K562 (cell line): ENCODE measurements around the gene RNF145. TPM values are rescaled to one million over a fixed set of nuclear protein-coding genes. Genes with fewer than 3 reads are reported as not detected.

Source experiments
- ATAC-seq: fragments of 200-7000 bp; cut with Tn5 transposase; 3 replicates; pipeline ENCODE4 v1.9.1; 2020; ENCODE audit warnings: moderate library complexity
- BruUV-seq: library from RNA; stranded (reverse); fragments of 400-500 nt; replicated peaks from 2 replicates; lab custom pipeline; 2021; lab: Mats Ljungman, UMichigan
- CTCF ChIA-PET: fragments of 300-600 bp; formaldehyde crosslinking; extraction: SDS; loops from one replicate; lab custom pipeline; 2021; ENCODE audit warnings: low intra/inter-chr PET ratio; lab: Yijun Ruan, JAX
- POLR2A ChIA-PET: fragments of 300-600, 350-650 bp; sonication (Branson Sonifier 250); formaldehyde crosslinking; extraction: SDS; loops from one replicate; lab custom pipeline; 2021; ENCODE audit warnings: antibody characterized with exemption, inconsistent platforms; lab: Yijun Ruan, JAX
- DNase-seq, 4 experiments: peaks; one replicate each; pipeline versions ENCODE4 v3.0.0 to v3.0.0-alpha.2; 2011 to 2018; ENCODE audit warnings: low spot score in 3 of 4, mixed read lengths in 3 of 4; ENCODE audit errors: extremely low read depth in 1 of 4
- FAIRE-seq: peaks from 2 replicates; lab custom pipeline; 2011; peaks lifted over from hg19 to GRCh38; lab: Jason Lieb, UNC
- H2AFZ ChIP-seq: 2 replicates; pipeline ENCODE4 v1.6.0; 2011; ENCODE audit warnings: low read depth, low read length, control low read depth, inconsistent platforms
- H3K27ac ChIP-seq: fragments of 200-600 bp; 3 replicates; pipeline ENCODE4 v1.8.0; 2011; ENCODE audit warnings: low read depth, mild to moderate bottlenecking, control low read depth, inconsistent platforms, low read length, moderate library complexity, mixed read lengths; ENCODE audit errors: extremely low read depth
- H3K27me3 ChIP-seq, 2 experiments: fragments of 300-600 bp in 1 of 2; 2 replicates in 1 of 2; 3 replicates in 1 of 2; pipeline versions ENCODE4 v1.6.0 to v1.8.0; 2011; ENCODE audit warnings: inconsistent platforms in 2 of 2, low read length in 2 of 2, mild to moderate bottlenecking in 1 of 2, mixed read lengths in 1 of 2, moderate library complexity in 1 of 2; ENCODE audit not compliant: control insufficient read depth in 2 of 2, insufficient read depth in 2 of 2
- H3K36me3 ChIP-seq: fragments of 300-600 bp; 3 replicates; pipeline ENCODE4 v1.8.0; 2011; ENCODE audit warnings: mild to moderate bottlenecking, low read length, inconsistent platforms; ENCODE audit not compliant: control insufficient read depth, insufficient read depth
- H3K4me1 ChIP-seq, 2 experiments: fragments of 200-600 bp in 1 of 2; replicated peaks in 1 of 2; 2 replicates in 1 of 2; 3 replicates in 1 of 2; pipeline versions ENCODE4 v1.5.1 to v1.8.0; 2011; ENCODE audit warnings: inconsistent platforms in 2 of 2, low read length in 2 of 2, mild to moderate bottlenecking in 1 of 2, mixed read lengths in 1 of 2, moderate library complexity in 1 of 2; ENCODE audit not compliant: control insufficient read depth in 2 of 2, insufficient read depth in 2 of 2
- H3K4me2 ChIP-seq: 2 replicates; pipeline ENCODE4 v1.6.1; 2011; ENCODE audit warnings: low read length, control low read depth, inconsistent platforms, mixed read lengths; ENCODE audit not compliant: insufficient read depth
- H3K4me3 ChIP-seq: fragments of 200-600 bp; sonication (generic), shearing (Covaris generic); 2 replicates; pipeline ENCODE4 v1.5.1; 2016; ENCODE audit warnings: control low read depth, inconsistent platforms
- H3K79me2 ChIP-seq: fragments of 200-600 bp; 3 replicates; pipeline ENCODE4 v1.8.0; 2011; ENCODE audit warnings: low read length, inconsistent platforms; ENCODE audit not compliant: control insufficient read depth, insufficient read depth
- H3K9ac ChIP-seq, 2 experiments: 2 replicates each; pipeline versions ENCODE4 v1.6.0 to v1.6.1; 2011; ENCODE audit warnings: low read depth in 2 of 2, low read length in 2 of 2, control low read depth in 1 of 2, inconsistent platforms in 1 of 2, mild to moderate bottlenecking in 1 of 2, mixed read lengths in 1 of 2; ENCODE audit not compliant: insufficient read depth in 1 of 2
- H3K9me1 ChIP-seq: one replicate; pipeline ENCODE4 v1.6.0; 2011; ENCODE audit warnings: inconsistent platforms, mild to moderate bottlenecking, low read length, moderate library complexity; ENCODE audit not compliant: control insufficient read depth, insufficient read depth
- H3K9me3 ChIP-seq: replicated peaks from 2 replicates; pipeline ENCODE4 v1.5.1; 2011; ENCODE audit warnings: low read depth, low read length, inconsistent platforms; ENCODE audit not compliant: control insufficient read depth, insufficient read depth
- H4K20me1 ChIP-seq: replicated peaks from 2 replicates; pipeline ENCODE4 v1.6.1; 2011; ENCODE audit warnings: low read length, inconsistent platforms, mixed read lengths; ENCODE audit not compliant: control insufficient read depth, insufficient read depth
- CBFA2T2 ChIP-seq: fragments of 450-650 bp; conservative IDR thresholded peaks from 2 replicates; pipeline ENCODE4 v1.6.1; 2017; ENCODE audit warnings: mild to moderate bottlenecking
- RFX5 ChIP-seq: IDR thresholded peaks from 2 replicates; pipeline ENCODE4 v1.6.1; 2011; ENCODE audit warnings: low read depth, mild to moderate bottlenecking, improper control_type of control experiment, low read length
- TSC22D4 ChIP-seq: fragments of 450-650 bp; IDR thresholded peaks from 2 replicates; pipeline ENCODE4 v1.6.1; 2016; ENCODE audit warnings: missing genetic modification characterization, missing biosample characterization, control low read depth
- WGBS: fragments of 100-300 bp; shearing (Covaris generic); methylation state at CpG from one replicate; pipeline ENCODE4 v1.1.6; 2016; ENCODE audit warnings: low coverage, mixed read lengths; ENCODE audit not compliant: insufficient coverage; ENCODE audit errors: missing lambda C conversion rate; 5-methylcytosine and 5-hydroxymethylcytosine counted together
- in situ Hi-C: fragments of 300-500 bp; cut with MboI; formaldehyde crosslinking; loops from 4 replicates; pipeline ENCODE4 v1.15.0; 2018; ENCODE audit warnings: inconsistent platforms, mixed read lengths
- intact Hi-C: fragments of 100-400 bp; cut with micrococcal nuclease; formaldehyde crosslinking; loops from 2 replicates; pipeline ENCODE4 v1.14.2; 2022
- polyA plus RNA-seq, 8 experiments: library from polyadenylated mRNA; depleted of rRNA in 4 of 8; stranded (reverse) in 5 of 8; unstranded in 3 of 8; fragments of >200 nt; fragmentation: Nextera tagmentation in 2 of 8; fragmentation: Illumina TruSeq in 1 of 8; extraction: Ambion mirVana in 2 of 8; extraction: Trizol in 1 of 8; gene quantifications; 2 replicates each; pipeline versions ENCODE4 v1.2.1 to v1.2.3, GENCODE V29; 2011 to 2014; ENCODE audit warnings: inconsistent platforms in 1 of 8, missing spikeins in 1 of 8
- total RNA-seq, 7 experiments: library from RNA; depleted of rRNA in 6 of 7; stranded (reverse); fragments of >200 nt in 6 of 7; fragmentation: Illumina TruSeq in 2 of 7; extraction: Trizol in 2 of 7; gene quantifications; 2 replicates each; pipeline versions ENCODE4 v1.2.1 to v1.2.3, GENCODE V29; 2011 to 2021; ENCODE audit warnings: low replicate concordance in 1 of 7
- TF ChIP-seq, protein P1 (sequence below), 2 experiments: fragments of 450-650 bp in 1 of 2; sonication (generic) in 1 of 2; formaldehyde crosslinking in 1 of 2; IDR thresholded peaks; 2 replicates each; pipeline versions ENCODE4 v1.7.1 to v1.9.0; 2016 to 2022; ENCODE audit warnings: inconsistent platforms in 1 of 2, mild to moderate bottlenecking in 1 of 2, missing genetic modification reagents in 1 of 2

The RNF145 gene
- total and polyA plus RNA-seq, 9 of the 15 experiments (the other 6 are each of a cell fraction or from before 2014, with no cell fraction given), result 13.6 to 40.7 (median 25.4) TPM

DNA sequence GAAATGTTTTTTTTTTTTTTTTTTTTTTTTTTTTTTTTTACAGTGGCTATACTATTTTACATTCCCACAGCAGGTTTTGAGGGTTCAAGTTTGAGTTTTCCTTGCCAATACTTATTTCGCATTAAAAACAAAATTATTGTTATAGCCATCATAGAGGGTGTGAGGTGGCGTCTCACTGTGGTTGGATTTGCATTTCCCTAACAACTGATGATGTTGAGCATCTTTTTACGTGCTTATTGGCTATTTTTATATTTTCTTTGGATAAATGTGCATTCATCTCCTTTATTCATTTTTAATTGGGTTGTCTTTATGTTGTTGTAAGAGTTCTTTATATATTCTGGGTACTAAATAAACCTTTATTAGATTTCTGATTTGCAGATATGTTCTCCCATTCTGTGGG, 34.8 kb upstream of the RNF145 start:
- no peak for ATAC-seq
- POLR2A ChIA-PET, result interaction anchor here (1.2 kb wide), 1 partner anchor 8 kb away, joined by 3 read pairs; no protein-coding TSS in a partner anchor
- Histone ChIP-seq H2AFZ (no peak overlapping the region), H3K79me2 (no peaks in the 10 kb centered on the region), H3K4me2 (no peak overlapping the region), H3K36me3 (no peaks in the 10 kb centered on the region), H3K9ac (no peak overlapping the region), H3K9me1 (no peaks in the 10 kb centered on the region), H3K9me3 (no peaks in the 10 kb centered on the region)
- in situ Hi-C loops, result no loop called here
- WGBS, result 40% methylated on average over 3 of the region's 3 CpGs
- no TSS peak for BruUV-seq
- TF ChIP-seq CBFA2T2 (no peak), RFX5 (peak; percentile 89)
- TF ChIP-seq, all 486 proteins: peak for 1
- H3K4me3 ChIP-seq, result no peak overlapping the region
- FAIRE-seq, result no peak
- no peak for DNase-seq
- H3K27ac ChIP-seq, result no peak overlapping the region
- peaks cover 0 to 12% of the 10 kb centered on the region in 2 experiments; a peak in 3 of 5 replicates for H3K4me1 ChIP-seq
- no peaks in the 10 kb centered on the region for H4K20me1 ChIP-seq
- CTCF ChIA-PET, result no interaction called here
- intact Hi-C loops, result no loop called here
- H3K27me3 ChIP-seq, result no peaks in the 10 kb centered on the region

DNA sequence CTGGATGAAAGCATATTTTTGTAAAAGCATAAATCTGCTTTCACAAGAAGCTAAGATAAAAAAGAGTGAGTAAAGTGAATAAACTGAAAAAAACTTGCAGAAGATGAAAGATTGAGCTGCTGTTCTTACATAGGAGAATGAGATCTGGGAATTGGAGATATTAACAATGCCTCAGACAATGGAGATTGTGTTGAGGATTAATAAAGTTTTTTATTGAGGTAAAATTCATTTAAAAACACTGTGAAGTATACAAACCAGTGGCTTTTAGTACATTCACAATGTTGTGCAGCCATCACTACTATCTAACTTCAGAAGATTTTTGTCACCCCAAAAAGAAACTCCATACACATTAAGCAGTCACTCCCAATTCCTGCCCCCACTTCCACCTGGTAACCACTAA, 34.0 kb upstream of the RNF145 start:
- no peaks in the 10 kb centered on the region for H3K27me3 ChIP-seq
- TF ChIP-seq, protein P1, sequence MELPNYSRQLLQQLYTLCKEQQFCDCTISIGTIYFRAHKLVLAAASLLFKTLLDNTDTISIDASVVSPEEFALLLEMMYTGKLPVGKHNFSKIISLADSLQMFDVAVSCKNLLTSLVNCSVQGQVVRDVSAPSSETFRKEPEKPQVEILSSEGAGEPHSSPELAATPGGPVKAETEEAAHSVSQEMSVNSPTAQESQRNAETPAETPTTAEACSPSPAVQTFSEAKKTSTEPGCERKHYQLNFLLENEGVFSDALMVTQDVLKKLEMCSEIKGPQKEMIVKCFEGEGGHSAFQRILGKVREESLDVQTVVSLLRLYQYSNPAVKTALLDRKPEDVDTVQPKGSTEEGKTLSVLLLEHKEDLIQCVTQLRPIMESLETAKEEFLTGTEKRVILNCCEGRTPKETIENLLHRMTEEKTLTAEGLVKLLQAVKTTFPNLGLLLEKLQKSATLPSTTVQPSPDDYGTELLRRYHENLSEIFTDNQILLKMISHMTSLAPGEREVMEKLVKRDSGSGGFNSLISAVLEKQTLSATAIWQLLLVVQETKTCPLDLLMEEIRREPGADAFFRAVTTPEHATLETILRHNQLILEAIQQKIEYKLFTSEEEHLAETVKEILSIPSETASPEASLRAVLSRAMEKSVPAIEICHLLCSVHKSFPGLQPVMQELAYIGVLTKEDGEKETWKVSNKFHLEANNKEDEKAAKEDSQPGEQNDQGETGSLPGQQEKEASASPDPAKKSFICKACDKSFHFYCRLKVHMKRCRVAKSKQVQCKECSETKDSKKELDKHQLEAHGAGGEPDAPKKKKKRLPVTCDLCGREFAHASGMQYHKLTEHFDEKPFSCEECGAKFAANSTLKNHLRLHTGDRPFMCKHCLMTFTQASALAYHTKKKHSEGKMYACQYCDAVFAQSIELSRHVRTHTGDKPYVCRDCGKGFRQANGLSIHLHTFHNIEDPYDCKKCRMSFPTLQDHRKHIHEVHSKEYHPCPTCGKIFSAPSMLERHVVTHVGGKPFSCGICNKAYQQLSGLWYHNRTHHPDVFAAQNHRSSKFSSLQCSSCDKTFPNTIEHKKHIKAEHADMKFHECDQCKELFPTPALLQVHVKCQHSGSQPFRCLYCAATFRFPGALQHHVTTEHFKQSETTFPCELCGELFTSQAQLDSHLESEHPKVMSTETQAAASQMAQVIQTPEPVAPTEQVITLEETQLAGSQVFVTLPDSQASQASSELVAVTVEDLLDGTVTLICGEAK (IDR thresholded peaks at IDR 0.05), result peak; percentile 69
- TF ChIP-seq, protein P1 (CRISPR knock-in tag; IDR thresholded peaks at IDR 0.05), result 0 out of 2 replicates have a peak, but pooled peaks have one; percentile 53
- TF ChIP-seq TSC22D4, result no peak
- in situ Hi-C loops, result no loop called here
- H3K4me2 ChIP-seq, result no peak overlapping the region
- no peak overlapping the region for H2AFZ ChIP-seq
- FAIRE-seq (no peak), ATAC-seq (no peak), DNase-seq (no peak)
- H4K20me1 ChIP-seq, result no peaks in the 10 kb centered on the region
- H3K9me3 ChIP-seq, result no peaks in the 10 kb centered on the region
- H3K79me2 ChIP-seq, result no peaks in the 10 kb centered on the region
- POLR2A ChIA-PET, result no interaction called here
- H3K9ac ChIP-seq, result no peak overlapping the region
- BruUV-seq, result no TSS peak
- H3K4me3 ChIP-seq, result no peak overlapping the region
- CTCF ChIA-PET, result no interaction called here
- no peaks in the 10 kb centered on the region for H3K9me1 ChIP-seq
- H3K27ac ChIP-seq, result no peak overlapping the region
- H3K4me1 ChIP-seq, result peaks cover 0 to 9% of the 10 kb centered on the region in 2 experiments; a peak in 3 of 5 replicates
- intact Hi-C loops, result no loop called here
- no peaks in the 10 kb centered on the region for H3K36me3 ChIP-seq
